ENCODE results near the gene RCCD1. TPM values are rescaled to one million over a fixed set of nuclear protein-coding genes. Genes with fewer than 3 reads are reported as not detected.

Gene RCCD1
- total RNA-seq, 4 donors from 2014 or later: 7.4 to 16.5 (median 11.6) TPM

DNA sequence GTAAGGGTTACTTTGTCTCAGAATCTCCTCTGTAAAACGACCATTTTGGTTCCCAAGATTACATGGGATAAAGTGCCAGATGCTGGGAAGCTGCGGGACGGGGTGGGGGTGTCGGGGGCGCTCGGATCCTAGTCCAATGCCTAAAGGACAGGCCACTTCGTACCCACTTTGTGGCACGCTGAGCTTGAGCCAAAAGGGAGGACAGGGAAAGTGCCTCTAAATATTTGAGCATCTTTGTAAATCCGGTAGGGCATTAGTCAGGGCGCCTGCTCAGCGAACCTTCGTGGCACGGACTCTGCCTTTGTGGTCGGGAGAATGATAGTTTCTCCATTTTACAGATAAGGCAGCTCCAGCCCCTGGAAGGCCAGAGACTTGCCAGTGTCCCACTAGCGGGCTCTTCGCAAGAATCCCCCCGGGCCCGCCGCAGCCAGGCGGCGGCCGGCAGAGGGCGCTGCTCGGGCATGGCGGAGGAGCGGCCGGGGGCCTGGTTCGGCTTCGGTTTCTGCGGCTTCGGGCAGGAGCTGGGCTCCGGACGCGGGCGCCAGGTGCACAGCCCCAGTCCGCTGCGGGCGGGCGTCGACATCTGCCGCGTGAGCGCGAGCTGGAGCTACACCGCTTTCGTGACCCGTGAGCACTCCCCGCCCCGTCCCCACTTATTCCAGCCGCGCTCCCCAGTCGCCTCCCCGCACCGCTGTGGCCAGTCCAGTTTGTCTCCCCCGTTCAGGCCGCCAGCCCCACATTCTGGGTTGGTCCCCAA is 1.8 kb downstream of the RCCD1 start:
- Histone ChIP-seq H3K9me3 (no peaks in the 10 kb centered on the region), H3K4me1 (peaks cover 0 to 5% of the 10 kb centered on the region in 2 donors), H3K27ac (peak overlapping the region; percentile 57 to 73), H3K36me3 (no peaks in the 10 kb centered on the region), H3K27me3 (no peaks in the 10 kb centered on the region), H3K4me3 (peak overlapping the region; percentile 58 to 59)
- no peak for TF ChIP-seq POLR2A (IDR thresholded peaks at IDR 0.05)
- TF ChIP-seq, protein P1, sequence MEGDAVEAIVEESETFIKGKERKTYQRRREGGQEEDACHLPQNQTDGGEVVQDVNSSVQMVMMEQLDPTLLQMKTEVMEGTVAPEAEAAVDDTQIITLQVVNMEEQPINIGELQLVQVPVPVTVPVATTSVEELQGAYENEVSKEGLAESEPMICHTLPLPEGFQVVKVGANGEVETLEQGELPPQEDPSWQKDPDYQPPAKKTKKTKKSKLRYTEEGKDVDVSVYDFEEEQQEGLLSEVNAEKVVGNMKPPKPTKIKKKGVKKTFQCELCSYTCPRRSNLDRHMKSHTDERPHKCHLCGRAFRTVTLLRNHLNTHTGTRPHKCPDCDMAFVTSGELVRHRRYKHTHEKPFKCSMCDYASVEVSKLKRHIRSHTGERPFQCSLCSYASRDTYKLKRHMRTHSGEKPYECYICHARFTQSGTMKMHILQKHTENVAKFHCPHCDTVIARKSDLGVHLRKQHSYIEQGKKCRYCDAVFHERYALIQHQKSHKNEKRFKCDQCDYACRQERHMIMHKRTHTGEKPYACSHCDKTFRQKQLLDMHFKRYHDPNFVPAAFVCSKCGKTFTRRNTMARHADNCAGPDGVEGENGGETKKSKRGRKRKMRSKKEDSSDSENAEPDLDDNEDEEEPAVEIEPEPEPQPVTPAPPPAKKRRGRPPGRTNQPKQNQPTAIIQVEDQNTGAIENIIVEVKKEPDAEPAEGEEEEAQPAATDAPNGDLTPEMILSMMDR (IDR thresholded peaks at IDR 0.05): peak; percentile 82 to 98 (median 88)
- intact Hi-C loops (cut with DNase I; ENCODE audit: low total_unique reads): loop anchor here (2.0 kb wide), 1 partner anchor 38 kb away; the partner anchor contains the start of gene PRC1
- DNase-seq: peak; percentile 72 to 82

DNA sequence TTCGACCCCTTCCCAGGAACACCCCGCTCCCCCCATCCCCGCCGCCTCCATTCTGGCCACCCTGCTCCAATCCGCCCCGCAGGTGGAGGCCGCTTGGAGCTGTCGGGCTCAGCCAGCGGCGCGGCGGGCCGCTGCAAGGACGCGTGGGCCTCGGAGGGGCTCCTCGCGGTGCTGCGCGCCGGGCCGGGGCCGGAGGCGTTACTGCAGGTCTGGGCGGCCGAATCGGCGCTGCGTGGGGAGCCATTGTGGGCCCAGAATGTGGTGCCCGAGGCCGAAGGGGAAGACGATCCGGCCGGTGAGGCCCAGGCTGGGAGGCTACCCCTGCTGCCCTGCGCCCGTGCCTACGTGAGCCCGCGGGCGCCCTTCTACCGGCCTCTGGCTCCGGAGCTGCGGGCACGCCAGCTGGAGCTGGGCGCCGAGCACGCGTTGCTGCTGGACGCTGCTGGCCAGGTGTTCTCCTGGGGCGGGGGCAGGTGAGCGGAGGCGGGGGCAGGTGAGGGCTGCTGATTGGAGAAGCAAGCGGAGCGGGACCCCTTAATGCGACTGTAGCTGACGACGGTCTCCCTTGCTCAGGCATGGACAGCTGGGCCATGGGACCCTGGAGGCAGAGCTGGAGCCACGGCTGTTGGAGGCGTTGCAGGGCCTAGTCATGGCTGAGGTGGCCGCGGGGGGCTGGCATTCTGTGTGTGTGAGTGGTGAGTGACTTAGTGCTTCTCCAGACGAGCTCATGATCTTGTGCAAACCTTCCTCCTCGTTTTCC is 2.5 kb downstream of the RCCD1 start:
- Histone ChIP-seq H3K9me3 (no peaks in the 10 kb centered on the region), H3K27ac (peak overlapping the region; percentile 57 to 73), H3K27me3 (no peaks in the 10 kb centered on the region), H3K4me1 (peaks cover 0 to 5% of the 10 kb centered on the region in 2 donors), H3K4me3 (peak overlapping the region; percentile 58 to 59), H3K36me3 (no peaks in the 10 kb centered on the region)
- no peak for DNase-seq
- intact Hi-C loops (cut with DNase I; ENCODE audit: low total_unique reads): loop anchor here (2.0 kb wide), 1 partner anchor 38 kb away; the partner anchor contains the start of gene PRC1
- TF ChIP-seq POLR2A (IDR thresholded peaks at IDR 0.05): no peak
- TF ChIP-seq, protein P1 (IDR thresholded peaks at IDR 0.05): no peak

DNA sequence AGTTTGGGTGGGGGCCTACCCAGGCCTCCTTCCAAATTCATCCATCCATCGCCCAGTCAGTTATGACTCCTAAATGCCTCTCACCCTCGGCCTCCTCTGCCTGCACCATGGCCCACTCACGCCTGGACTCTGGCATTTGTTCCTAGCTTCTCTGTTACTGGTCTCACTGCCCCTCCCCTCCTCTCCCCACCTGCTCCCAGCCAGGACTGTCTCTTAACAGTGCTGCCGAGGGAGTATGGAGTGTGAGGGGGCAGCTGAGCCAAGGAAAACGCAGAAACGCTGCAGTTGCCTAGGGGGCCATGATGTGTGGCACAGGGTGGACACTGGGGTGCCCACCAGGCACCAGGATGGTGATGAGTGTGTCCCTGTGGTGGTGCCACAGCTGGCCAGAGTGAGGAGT is 3.1 kb downstream of the RCCD1 start:
- no peaks in the 10 kb centered on the region for H3K27me3 ChIP-seq
- H3K36me3 ChIP-seq: no peaks in the 10 kb centered on the region
- intact Hi-C loops (cut with DNase I; ENCODE audit: low total_unique reads): loop anchor here (2.0 kb wide), 1 partner anchor 37 kb away; the partner anchor contains the start of gene PRC1
- peaks cover 0 to 5% of the 10 kb centered on the region in 2 donors for H3K4me1 ChIP-seq
- no peak for DNase-seq
- peak overlapping the region; percentile 58 to 59 for H3K4me3 ChIP-seq
- H3K27ac ChIP-seq: peak overlapping the region in 1 of 2 donors; percentile 73
- H3K9me3 ChIP-seq: no peaks in the 10 kb centered on the region
- TF ChIP-seq, protein P1 (IDR thresholded peaks at IDR 0.05): no peak
- no peak for TF ChIP-seq POLR2A (IDR thresholded peaks at IDR 0.05)

DNA sequence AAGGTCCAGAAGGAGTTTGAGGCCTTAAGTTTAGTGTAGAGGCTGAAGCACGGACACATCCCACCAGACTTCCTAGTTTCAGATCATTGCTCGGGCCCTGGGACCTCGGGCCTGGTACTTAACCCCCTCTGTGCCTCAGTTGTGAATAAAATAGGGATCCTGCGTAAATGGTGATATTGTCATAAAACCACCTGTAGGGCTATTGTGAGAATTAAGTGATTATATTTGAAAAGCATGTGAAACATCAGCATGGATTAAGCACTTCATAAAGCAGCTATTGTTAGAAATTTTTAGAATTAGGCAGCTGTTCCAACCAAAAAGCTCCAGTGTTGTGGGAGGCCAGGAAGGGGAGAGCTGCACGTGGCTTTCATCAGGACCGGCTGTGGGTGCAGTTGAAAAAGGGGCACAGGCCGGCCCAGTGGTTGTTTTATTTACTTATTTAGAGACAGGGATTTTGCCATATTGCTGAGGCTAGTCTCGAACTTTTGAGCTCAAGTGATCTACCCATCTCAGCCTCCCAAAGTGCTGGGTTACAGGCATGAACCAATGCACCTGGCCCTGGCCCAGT is 4.4 kb downstream of the RCCD1 start:
- Histone ChIP-seq H3K4me1 (peaks cover 0 to 5% of the 10 kb centered on the region in 2 donors), H3K27ac (no peak overlapping the region)

More for the DNA sequence above, 4.4 kb downstream of the RCCD1 start:
- TF ChIP-seq, protein P1 (IDR thresholded peaks at IDR 0.05): no peak
- no peak for TF ChIP-seq POLR2A (IDR thresholded peaks at IDR 0.05)
- no peak overlapping the region for H3K4me3 ChIP-seq
- no peaks in the 10 kb centered on the region for H3K9me3 ChIP-seq
- DNase-seq: no peak
- H3K36me3 ChIP-seq: no peaks in the 10 kb centered on the region
- intact Hi-C loops (cut with DNase I; ENCODE audit: low total_unique reads): no loop called here
- no peaks in the 10 kb centered on the region for H3K27me3 ChIP-seq
